IMR-90 (cell line): Measurements from ENCODE around the gene RASGEF1C. TPM values are rescaled to one million over a fixed set of nuclear protein-coding genes. Genes with fewer than 3 reads are reported as not detected.
A peak's percentile ranks its signal among the peaks of the same experiment; 100 is the strongest.

Source experiments
- ATAC-seq: fragments of 200-7000 bp; cut with Tn5 transposase; 2 replicates; pipeline ENCODE4 v1.9.1; 2020; ENCODE audit warnings: low read depth, mild to moderate bottlenecking, moderate library complexity
- BruUV-seq: library from RNA; stranded (reverse); fragments of 400-500 nt; replicated peaks from 2 replicates; lab custom pipeline; 2021; lab: Mats Ljungman, UMichigan
- CTCF ChIA-PET: fragments of 300-600 bp; formaldehyde crosslinking; extraction: SDS; loops from one replicate; lab custom pipeline; 2021; ENCODE audit warnings: antibody characterized with exemption; lab: Yijun Ruan, JAX
- POLR2A ChIA-PET: fragments of 300-600 bp; sonication (Branson Sonifier 250); formaldehyde crosslinking; loops from one replicate; lab custom pipeline; 2022; ENCODE audit warnings: antibody characterized with exemption; ENCODE audit not compliant: unreplicated experiment; lab: Charles Lee
- DNase-seq: peaks from one replicate; pipeline ENCODE4 v3.0.0; 2013
- H2AFZ ChIP-seq: replicated peaks from 2 replicates; pipeline ENCODE3; 2013; ENCODE audit warnings: low read length, mild to moderate bottlenecking; ENCODE audit not compliant: poor library complexity
- H2AK5ac ChIP-seq: 2 replicates; pipeline ENCODE4 v1.6.1; 2013; ENCODE audit warnings: low read depth, low read length, inconsistent platforms
- H2AK9ac ChIP-seq: replicated peaks from 2 replicates; pipeline ENCODE3; 2013; ENCODE audit warnings: mild to moderate bottlenecking, low read depth, low read length, moderate library complexity; ENCODE audit not compliant: poor library complexity
- H2BK120ac ChIP-seq: 2 replicates; pipeline ENCODE4 v1.6.1; 2013; ENCODE audit warnings: low read depth, low read length, inconsistent platforms
- H2BK15ac ChIP-seq: 3 replicates; pipeline ENCODE4 v1.6.1; 2013; ENCODE audit warnings: low read depth, low read length, inconsistent platforms
- H2BK20ac ChIP-seq: 2 replicates; pipeline ENCODE4 v1.6.1; 2013; ENCODE audit warnings: low read depth, mild to moderate bottlenecking, inconsistent platforms, low read length, moderate library complexity
- H2BK5ac ChIP-seq: 2 replicates; pipeline ENCODE4 v1.6.1; 2013; ENCODE audit warnings: mild to moderate bottlenecking, low read depth, low read length, inconsistent platforms; ENCODE audit not compliant: poor library complexity, severe bottlenecking
- H3K14ac ChIP-seq: replicated peaks from 2 replicates; pipeline ENCODE4 v1.6.1; 2013; ENCODE audit warnings: low read depth, low read length, inconsistent platforms
- H3K18ac ChIP-seq: 2 replicates; pipeline ENCODE4 v1.6.1; 2013; ENCODE audit warnings: low read depth, low read length, control low read depth
- H3K23ac ChIP-seq: 2 replicates; pipeline ENCODE4 v1.6.1; 2013; ENCODE audit warnings: low read depth, low read length, inconsistent platforms
- H3K27ac ChIP-seq: 2 replicates; pipeline ENCODE4 v1.5.1; 2013; ENCODE audit warnings: mild to moderate bottlenecking, control low read depth, low read length; ENCODE audit not compliant: insufficient read depth
- H3K27me3 ChIP-seq: 2 replicates; pipeline ENCODE4 v1.6.1; 2013; ENCODE audit warnings: low read length; ENCODE audit not compliant: control insufficient read depth, insufficient read depth
- H3K36me3 ChIP-seq: 2 replicates; pipeline ENCODE4 v1.6.1; 2013; ENCODE audit warnings: low read length, mixed read lengths; ENCODE audit not compliant: control insufficient read depth, insufficient read depth
- H3K4ac ChIP-seq: 2 replicates; pipeline ENCODE4 v1.6.1; 2013; ENCODE audit warnings: low read depth, low read length, inconsistent platforms
- H3K4me1 ChIP-seq: 2 replicates; pipeline ENCODE4 v1.6.1; 2013; ENCODE audit warnings: low read length, mixed read lengths; ENCODE audit not compliant: control insufficient read depth, insufficient read depth
- H3K4me2 ChIP-seq: 2 replicates; pipeline ENCODE4 v1.6.1; 2013; ENCODE audit warnings: low read depth, mild to moderate bottlenecking, control low read depth, low read length, moderate library complexity
- H3K4me3 ChIP-seq: 2 replicates; pipeline ENCODE4 v1.5.1; 2013; ENCODE audit warnings: low read depth, mild to moderate bottlenecking, control low read depth, low read length, moderate library complexity; ENCODE audit not compliant: insufficient read depth
- H3K56ac ChIP-seq: 2 replicates; pipeline ENCODE4 v1.6.1; 2013; ENCODE audit warnings: low read length, inconsistent platforms; ENCODE audit not compliant: insufficient read depth; ENCODE audit errors: extremely low read depth
- H3K79me1 ChIP-seq, 2 experiments: 2 replicates each; pipeline ENCODE4 v1.6.1; 2013; ENCODE audit warnings: low read length in 2 of 2, inconsistent platforms in 1 of 2, low read depth in 1 of 2
- H3K9ac ChIP-seq: 2 replicates; pipeline ENCODE4 v1.6.1; 2013; ENCODE audit warnings: low read depth, low read length, control low read depth
- H3K9me1 ChIP-seq: 2 replicates; pipeline ENCODE4 v1.6.1; 2013; ENCODE audit warnings: low read length, inconsistent platforms; ENCODE audit not compliant: insufficient read depth
- H3K9me3 ChIP-seq: 2 replicates; pipeline ENCODE4 v1.6.1; 2013; ENCODE audit warnings: low read length; ENCODE audit not compliant: control insufficient read depth, insufficient read depth
- H4K20me1 ChIP-seq: 2 replicates; pipeline ENCODE4 v1.6.1; 2013; ENCODE audit warnings: low read length, inconsistent platforms; ENCODE audit not compliant: insufficient read depth
- H4K5ac ChIP-seq: 2 replicates; pipeline ENCODE4 v1.6.1; 2013; ENCODE audit warnings: mild to moderate bottlenecking, low read depth, low read length, control low read depth
- H4K8ac ChIP-seq, 2 experiments: 2 replicates each; pipeline ENCODE4 v1.6.1; 2013; ENCODE audit warnings: low read depth in 2 of 2, low read length in 2 of 2, control low read depth in 1 of 2, inconsistent platforms in 1 of 2
- H4K91ac ChIP-seq: 2 replicates; pipeline ENCODE4 v1.6.1; 2013; ENCODE audit warnings: low read depth, low read length, inconsistent platforms; ENCODE audit not compliant: insufficient read depth
- BHLHE40 ChIP-seq: fragments of 150-350 bp; IDR thresholded peaks from 2 replicates; pipeline ENCODE4 v1.6.1; 2016; ENCODE audit warnings: mild to moderate bottlenecking, low read depth, low read length
- CEBPB ChIP-seq: IDR thresholded peaks from 2 replicates; pipeline ENCODE4 v1.6.1; 2012; ENCODE audit warnings: low read depth, low read length, improper control_type of control experiment
- CHD1 ChIP-seq: IDR thresholded peaks from 2 replicates; pipeline ENCODE4 v1.6.1; 2012; ENCODE audit warnings: low read depth, low read length, improper control_type of control experiment
- ELK1 ChIP-seq: fragments of 150-350 bp; IDR thresholded peaks from 2 replicates; pipeline ENCODE4 v1.6.1; 2016; ENCODE audit warnings: low read depth, mild to moderate bottlenecking, low read length, moderate library complexity, borderline replicate concordance
- FOS ChIP-seq: fragments of 150-350 bp; IDR thresholded peaks from 2 replicates; pipeline ENCODE4 v1.6.1; 2016; ENCODE audit warnings: low read depth, low read length
- MAFK ChIP-seq: IDR thresholded peaks from 2 replicates; pipeline ENCODE4 v1.6.1; 2012; ENCODE audit warnings: low read depth, low read length, improper control_type of control experiment
- MAZ ChIP-seq: IDR thresholded peaks from 2 replicates; pipeline ENCODE4 v1.6.1; 2012; ENCODE audit warnings: low read depth, mild to moderate bottlenecking, low read length, improper control_type of control experiment, moderate library complexity, borderline replicate concordance
- MXI1 ChIP-seq: IDR thresholded peaks from 2 replicates; pipeline ENCODE4 v1.6.1; 2012; ENCODE audit warnings: low read depth, mild to moderate bottlenecking, low read length, moderate library complexity, borderline replicate concordance
- NFE2L2 ChIP-seq: fragments of 150-350 bp; IDR thresholded peaks from 2 replicates; pipeline ENCODE4 v1.6.1; 2016; ENCODE audit warnings: low read depth, mild to moderate bottlenecking, low read length
- POLR2A ChIP-seq: IDR thresholded peaks from 2 replicates; pipeline ENCODE4 v1.6.1; 2012; ENCODE audit warnings: mild to moderate bottlenecking, low read depth, low read length
- RAD21 ChIP-seq: IDR thresholded peaks from 2 replicates; pipeline ENCODE4 v1.6.1; 2012; ENCODE audit warnings: low read length, improper control_type of control experiment
- RCOR1 ChIP-seq: IDR thresholded peaks from 2 replicates; pipeline ENCODE4 v1.6.1; 2012; ENCODE audit warnings: mild to moderate bottlenecking, low read length, improper control_type of control experiment; ENCODE audit not compliant: insufficient replicate concordance
- RFX5 ChIP-seq: IDR thresholded peaks from 2 replicates; pipeline ENCODE4 v1.8.0; 2012; ENCODE audit warnings: low read depth, mild to moderate bottlenecking, low read length, moderate library complexity
- SMC3 ChIP-seq: fragments of 150-350 bp; IDR thresholded peaks from 2 replicates; pipeline ENCODE4 v1.6.1; 2016; ENCODE audit warnings: low read depth, mild to moderate bottlenecking, antibody characterized with exemption, low read length, moderate library complexity
- WGBS, 2 experiments: methylation state at CpG; one replicate each; pipeline versions ENCODE4 v1.1.5 to v1.1.7; 2013; ENCODE audit warnings: missing lambda C conversion rate in 2 of 2; ENCODE audit not compliant: insufficient read length in 1 of 2; ENCODE audit errors: extremely low coverage in 2 of 2; 5-methylcytosine and 5-hydroxymethylcytosine counted together
- dilution Hi-C: fragments of 300-500 bp; cut with HindIII; formaldehyde crosslinking; loops from one replicate; pipeline ENCODE4 v1.14.3; 2018; ENCODE audit warnings: low sequenced_read_pairs; ENCODE audit not compliant: unreplicated experiment
- in situ Hi-C: fragments of 300-500 bp; cut with MboI; formaldehyde crosslinking; loops from 3 replicates; pipeline ENCODE4 v1.14.3; 2019; ENCODE audit warnings: low sequenced_read_pairs, inconsistent platforms, mixed read lengths
- intact Hi-C: fragments of 100-400 bp; cut with micrococcal nuclease; formaldehyde crosslinking; loops from 2 replicates; pipeline ENCODE4 v1.10.0; 2022
- polyA plus RNA-seq, 3 experiments: library from polyadenylated mRNA; depleted of rRNA; stranded (reverse); fragments of >200 nt; gene quantifications; 2 replicates each; pipeline ENCODE4 v1.2.3, GENCODE V29; 2012; ENCODE audit warnings: low replicate concordance in 1 of 3
- total RNA-seq: library from RNA; depleted of rRNA; stranded (reverse); fragments of >200 nt; gene quantifications from 2 replicates; pipeline ENCODE4 v1.2.3, GENCODE V29; 2012
- TF ChIP-seq, protein P1 (sequence below): conservative IDR thresholded peaks from 2 replicates; pipeline ENCODE4 v1.5.1; 2012; ENCODE audit warnings: mild to moderate bottlenecking, low read depth, low read length, improper control_type of control experiment
- TF ChIP-seq, protein P2 (sequence below): fragments of 150-350 bp; IDR thresholded peaks from 2 replicates; pipeline ENCODE4 v1.6.1; 2017; ENCODE audit warnings: mild to moderate bottlenecking, antibody characterized with exemption, low read length, low read depth

The RASGEF1C gene
- total and polyA plus RNA-seq, 2 of the 4 experiments (the other 2 are of a cell fraction) = not detected

DNA sequence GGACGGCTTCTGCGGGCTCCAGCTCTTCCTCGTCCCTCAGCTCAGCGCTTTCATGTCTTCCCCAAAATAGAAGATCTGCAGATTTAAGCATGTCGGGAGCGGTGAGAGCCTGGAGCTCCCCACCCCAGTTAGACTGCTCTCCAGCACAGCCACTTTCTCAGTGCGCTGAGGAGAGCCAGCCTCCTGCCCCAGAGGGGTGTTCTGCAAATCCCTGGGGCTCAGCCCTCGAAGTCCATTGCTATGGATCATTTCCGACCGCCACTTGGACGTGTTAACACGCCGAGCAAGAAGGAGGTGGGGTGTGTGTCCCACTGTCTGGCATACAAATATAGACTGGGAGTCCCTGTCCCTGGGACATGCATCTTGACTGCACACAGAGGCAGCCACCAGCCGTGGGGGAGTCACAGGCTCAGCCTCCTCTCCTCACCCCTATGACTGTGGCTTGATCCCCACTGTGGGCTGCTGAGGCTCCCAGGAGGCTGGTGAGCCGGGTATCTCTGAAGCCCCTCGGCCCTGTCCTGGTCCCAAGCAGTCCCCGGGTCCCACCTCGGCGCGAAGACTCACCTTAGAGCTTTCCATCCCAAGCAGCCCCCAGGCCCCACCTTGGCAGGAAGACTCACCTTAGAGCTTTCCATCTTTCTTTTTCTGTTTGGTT is 107.4 kb downstream of the RASGEF1C start:
- peaks cover 1% of the 10 kb centered on the region; the same call in 1 of the 2 replicates for H3K27me3 ChIP-seq
- no peak overlapping the region for H3K56ac ChIP-seq
- DNase-seq (no peak), ATAC-seq (no peak)
- H3K27ac ChIP-seq = no peak overlapping the region
- no peaks in the 10 kb centered on the region for H3K4me1 ChIP-seq
- H3K36me3 ChIP-seq = no peaks in the 10 kb centered on the region
- H3K9me3 ChIP-seq = peaks cover 4% of the 10 kb centered on the region; the same call in 1 of the 2 replicates
- peak overlapping the region; percentile 11 for H2AFZ ChIP-seq
- ChIA-PET POLR2A (no interaction called here), CTCF (no interaction called here)
- H3K9ac ChIP-seq = no peak overlapping the region
- intact Hi-C loops = no loop called here
- H3K79me1 ChIP-seq = no peaks in the 10 kb centered on the region
- H2BK15ac ChIP-seq = no peak overlapping the region
- H3K14ac ChIP-seq = no peak overlapping the region
- no TSS peak for BruUV-seq
- H2BK120ac ChIP-seq = no peak overlapping the region
- no peak overlapping the region for H4K5ac ChIP-seq
- dilution Hi-C loops = no loop called here
- WGBS, 2 experiments = 87% methylated on average over 10 of the region's 20 CpGs; no CpG with 5 or more reads in 1 of the 2 experiments
- no peak overlapping the region for H4K91ac ChIP-seq
- H2AK5ac ChIP-seq = no peak overlapping the region
- H2BK5ac ChIP-seq = no peak overlapping the region
- no peak overlapping the region for H2AK9ac ChIP-seq
- no peaks in the 10 kb centered on the region for H3K9me1 ChIP-seq
- no peaks in the 10 kb centered on the region; the same call in 1 of the 2 replicates for H4K20me1 ChIP-seq
- H2BK20ac ChIP-seq = no peak overlapping the region
- no peak overlapping the region for H3K18ac ChIP-seq
- in situ Hi-C loops = no loop called here
- H3K4me3 ChIP-seq = no peak overlapping the region
- H3K4me2 ChIP-seq = no peak overlapping the region
- TF ChIP-seq CHD1 (no peak), RFX5 (no peak), BHLHE40 (no peak), MAFK (no peak), FOS (no peak), POLR2A (no peak), CEBPB (no peak), MAZ (no peak), MXI1 (no peak), RAD21 (no peak), SMC3 (no peak), NFE2L2 (no peak), RCOR1 (no peak), ELK1 (no peak)
- TF ChIP-seq, protein P1, sequence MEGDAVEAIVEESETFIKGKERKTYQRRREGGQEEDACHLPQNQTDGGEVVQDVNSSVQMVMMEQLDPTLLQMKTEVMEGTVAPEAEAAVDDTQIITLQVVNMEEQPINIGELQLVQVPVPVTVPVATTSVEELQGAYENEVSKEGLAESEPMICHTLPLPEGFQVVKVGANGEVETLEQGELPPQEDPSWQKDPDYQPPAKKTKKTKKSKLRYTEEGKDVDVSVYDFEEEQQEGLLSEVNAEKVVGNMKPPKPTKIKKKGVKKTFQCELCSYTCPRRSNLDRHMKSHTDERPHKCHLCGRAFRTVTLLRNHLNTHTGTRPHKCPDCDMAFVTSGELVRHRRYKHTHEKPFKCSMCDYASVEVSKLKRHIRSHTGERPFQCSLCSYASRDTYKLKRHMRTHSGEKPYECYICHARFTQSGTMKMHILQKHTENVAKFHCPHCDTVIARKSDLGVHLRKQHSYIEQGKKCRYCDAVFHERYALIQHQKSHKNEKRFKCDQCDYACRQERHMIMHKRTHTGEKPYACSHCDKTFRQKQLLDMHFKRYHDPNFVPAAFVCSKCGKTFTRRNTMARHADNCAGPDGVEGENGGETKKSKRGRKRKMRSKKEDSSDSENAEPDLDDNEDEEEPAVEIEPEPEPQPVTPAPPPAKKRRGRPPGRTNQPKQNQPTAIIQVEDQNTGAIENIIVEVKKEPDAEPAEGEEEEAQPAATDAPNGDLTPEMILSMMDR = no peak
- TF ChIP-seq, protein P2, sequence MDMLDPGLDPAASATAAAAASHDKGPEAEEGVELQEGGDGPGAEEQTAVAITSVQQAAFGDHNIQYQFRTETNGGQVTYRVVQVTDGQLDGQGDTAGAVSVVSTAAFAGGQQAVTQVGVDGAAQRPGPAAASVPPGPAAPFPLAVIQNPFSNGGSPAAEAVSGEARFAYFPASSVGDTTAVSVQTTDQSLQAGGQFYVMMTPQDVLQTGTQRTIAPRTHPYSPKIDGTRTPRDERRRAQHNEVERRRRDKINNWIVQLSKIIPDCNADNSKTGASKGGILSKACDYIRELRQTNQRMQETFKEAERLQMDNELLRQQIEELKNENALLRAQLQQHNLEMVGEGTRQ = no peak
- no peak overlapping the region for H4K8ac ChIP-seq
- H3K23ac ChIP-seq = no peak overlapping the region
- H3K4ac ChIP-seq = no peak overlapping the region
